GM21447 (cell line): ENCODE results near the gene PLCH1.
"Not testable (repeated sequence)": the region's sequence is repeated elsewhere in the genome, so short reads cannot be mapped to it uniquely, and the experiment has no call there.

Experiments
- ATAC-seq: cut with Tn5 transposase; IDR thresholded peaks from one replicate; pipeline ENCODE4 v1.9.1; 2021; ENCODE audit not compliant: unreplicated experiment

PLCH1 gene

GRCh38 chr3:155614410-155614809 is 130.5 kb downstream of the PLCH1 start:
- not testable (repeated sequence) for ATAC-seq

- no peak for ATAC-seq
These were observed 133.4 kb downstream of the PLCH1 start for GRCh38 chr3:155611456-155611855.

- ATAC-seq: no peak
These were observed 135.3 kb downstream of the PLCH1 start for GRCh38 chr3:155609586-155609985.

GRCh38 chr3:155608228-155608920 is 136.5 kb downstream of the PLCH1 start:
- ATAC-seq: no peak

- no peak for ATAC-seq
These were observed 137.1 kb downstream of the PLCH1 start for GRCh38 chr3:155607761-155608160.

GRCh38 chr3:155605571-155605970 is 139.3 kb downstream of the PLCH1 start:
- no peak for ATAC-seq

GRCh38 chr3:155604967-155605366 is 139.9 kb downstream of the PLCH1 start:
- ATAC-seq: no peak

GRCh38 chr3:155604126-155604525 is 140.7 kb downstream of the PLCH1 start:
- ATAC-seq: no peak

- ATAC-seq: no peak
These were observed 141.6 kb downstream of the PLCH1 start for GRCh38 chr3:155603302-155603701.

- ATAC-seq: no peak
These were observed 142.6 kb downstream of the PLCH1 start for GRCh38 chr3:155602307-155602706.

GRCh38 chr3:155598671-155599070 is 146.2 kb downstream of the PLCH1 start:
- ATAC-seq: no peak

GRCh38 chr3:155596615-155597014 is 148.3 kb downstream of the PLCH1 start:
- ATAC-seq: no peak

GRCh38 chr3:155595371-155595770 is 149.5 kb downstream of the PLCH1 start:
- ATAC-seq: no peak

GRCh38 chr3:155594526-155595187 is 150.2 kb downstream of the PLCH1 start:
- no peak for ATAC-seq

GRCh38 chr3:155587581-155587980 is 157.3 kb downstream of the PLCH1 start:
- no peak for ATAC-seq

GRCh38 chr3:155585384-155585783 is 159.5 kb downstream of the PLCH1 start:
- no peak for ATAC-seq

GRCh38 chr3:155581579-155581978 is 163.3 kb downstream of the PLCH1 start:
- no peak for ATAC-seq

- no peak for ATAC-seq
These were observed 172.8 kb downstream of the PLCH1 start for GRCh38 chr3:155572085-155572484.

- ATAC-seq: no peak
These were observed 176.6 kb downstream of the PLCH1 start for GRCh38 chr3:155568295-155568694.

- ATAC-seq: no peak
These were observed 184.3 kb downstream of the PLCH1 start for GRCh38 chr3:155560594-155560993.

GRCh38 chr3:155560135-155560534 is 184.7 kb downstream of the PLCH1 start:
- ATAC-seq: no peak

- ATAC-seq: no peak
These were observed 188.3 kb downstream of the PLCH1 start for GRCh38 chr3:155556531-155556930.
